Nucleus accumbens (tissue), 56 donors: ENCODE data around the gene SEC14L6.
A peak's percentile ranks its signal among the peaks of the same experiment; 100 is the strongest.

Experiments
- DNase-seq, 56 donors: peaks; one replicate each; lab custom pipeline; 2025; lab: John Stamatoyannopoulos, UW

Gene SEC14L6

DNA sequence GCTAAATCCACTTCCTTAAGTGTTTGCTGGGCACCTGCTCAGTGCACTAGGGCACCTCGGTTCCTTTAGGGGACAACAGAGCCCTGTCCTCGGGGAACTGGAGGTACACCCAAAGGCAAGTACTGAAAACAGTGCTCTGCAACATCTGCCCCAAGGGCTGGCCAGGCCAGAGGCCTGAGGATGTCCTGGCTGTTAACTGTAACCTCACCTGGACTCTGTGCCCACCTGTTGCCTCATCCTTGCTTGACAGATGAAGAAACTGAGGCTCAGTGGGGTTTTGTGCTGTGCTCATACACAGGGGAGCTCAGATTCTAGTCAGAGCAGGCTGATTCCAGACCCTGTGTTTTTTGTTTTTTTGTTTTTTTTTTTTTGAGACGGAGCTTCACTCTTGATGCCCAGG lies 43.6 kb downstream of the SEC14L6 start:
- DNase-seq = no peak

DNA sequence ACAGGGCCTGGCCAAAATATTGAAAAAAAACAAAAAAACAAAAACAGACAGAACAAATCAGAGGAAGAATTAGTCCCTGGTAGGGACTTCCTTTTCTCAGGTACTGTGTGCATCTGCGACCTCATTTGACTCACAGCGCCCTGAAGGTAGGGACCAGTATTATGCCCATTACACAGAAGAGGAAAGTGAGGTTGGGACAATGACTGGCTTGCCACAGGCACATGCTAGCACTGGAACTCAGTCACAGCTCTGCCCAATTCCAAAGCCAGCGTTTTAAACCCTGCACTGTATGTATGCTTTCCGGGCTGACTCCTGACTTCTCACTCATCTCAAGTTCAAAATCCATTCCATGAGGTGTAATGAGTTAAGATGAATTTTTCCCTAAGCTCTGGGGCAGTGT lies 44.4 kb downstream of the SEC14L6 start:
- DNase-seq = no peak

DNA sequence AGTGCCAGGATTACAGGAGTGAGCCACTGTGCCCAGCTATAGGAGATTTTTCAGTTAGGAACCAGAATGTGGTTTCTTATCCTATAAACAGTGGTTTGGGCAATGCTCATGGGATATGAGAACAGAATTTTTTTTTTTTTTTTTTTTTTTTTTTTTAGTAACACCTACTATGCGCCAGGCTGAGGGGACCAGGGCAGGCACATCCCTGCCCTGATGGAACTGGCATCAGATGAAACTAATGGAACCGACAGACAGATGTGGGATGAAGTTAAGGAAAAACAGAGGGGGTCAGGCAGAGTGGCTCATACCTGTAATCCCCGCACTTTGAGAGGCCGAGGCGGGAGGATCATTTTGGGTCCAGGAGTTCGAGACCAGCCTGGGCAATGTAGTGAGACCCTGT lies 45.9 kb downstream of the SEC14L6 start:
- no peak for DNase-seq

GRCh38 chr22:30497466-30498150 lies 48.9 kb downstream of the SEC14L6 start:
- no peak for DNase-seq

DNA sequence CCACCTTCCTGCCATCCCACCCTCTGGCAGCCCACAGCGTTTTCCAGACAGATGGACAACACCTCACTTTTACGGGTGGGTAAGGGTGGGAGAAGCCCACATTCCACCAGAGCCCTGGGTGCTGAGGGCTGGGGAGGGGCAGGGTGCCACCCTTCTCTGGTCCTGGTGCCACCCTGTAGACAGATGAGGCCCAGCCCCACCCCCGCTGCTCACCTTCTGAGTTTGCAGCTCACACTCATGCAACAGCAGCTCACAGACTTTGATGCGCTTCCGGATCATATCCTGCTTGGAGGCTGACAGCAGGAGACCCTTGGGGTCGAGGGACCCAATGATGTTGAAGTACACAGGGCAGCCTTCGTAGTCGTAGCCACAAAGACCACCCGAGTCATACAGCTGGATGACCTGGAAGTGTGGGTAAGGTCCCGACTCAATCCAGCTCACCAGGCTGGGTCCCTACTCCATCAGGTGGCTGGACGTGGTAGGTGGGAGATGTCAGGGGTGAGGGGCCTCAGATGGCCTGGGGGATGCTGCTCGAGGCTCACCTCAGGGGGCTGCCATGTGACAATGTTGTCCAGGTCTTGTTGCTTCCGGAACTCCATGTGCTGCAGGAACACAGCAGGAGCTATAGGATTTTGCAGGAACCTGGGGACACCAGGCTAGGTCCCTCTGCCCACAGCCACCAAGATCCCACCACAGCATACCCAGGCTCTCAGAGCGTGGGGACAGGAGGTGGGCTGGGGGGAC lies 51.3 kb downstream of the SEC14L6 start:
- DNase-seq = no peak

GRCh38 chr22:30492144-30492543 lies 54.4 kb downstream of the SEC14L6 start:
- DNase-seq = no peak

- DNase-seq = no peak
Measured at GRCh38 chr22:30491381-30491780, 55.2 kb downstream of the SEC14L6 start.

DNA sequence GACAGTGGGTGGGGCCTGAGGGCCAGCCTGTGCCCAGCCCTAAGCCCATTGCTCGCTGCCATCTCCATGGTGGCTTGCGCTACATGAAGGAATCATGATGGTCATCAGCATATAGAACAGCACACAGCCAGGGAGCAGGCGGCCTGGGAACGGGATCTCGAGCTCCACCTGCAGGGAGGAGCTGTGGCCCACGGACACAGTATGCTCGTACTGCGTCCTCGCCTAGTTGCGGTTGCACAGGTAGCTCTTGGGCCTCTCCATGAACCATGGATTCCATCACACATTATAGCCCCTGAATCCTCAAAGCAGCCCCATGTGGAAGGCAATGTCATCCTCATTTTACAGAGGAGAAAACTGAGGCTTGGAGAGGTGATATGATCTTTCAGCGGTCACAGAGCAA lies 56.1 kb downstream of the SEC14L6 start:
- DNase-seq = no peak

GRCh38 chr22:30488121-30488520 lies 58.4 kb downstream of the SEC14L6 start:
- DNase-seq = peak in 2 of 56 donors; percentile 1 to 3

- DNase-seq = no peak
Measured at GRCh38 chr22:30486661-30487115, 59.9 kb downstream of the SEC14L6 start.

GRCh38 chr22:30486118-30486517 lies 60.4 kb downstream of the SEC14L6 start:
- no peak for DNase-seq

- DNase-seq = peak in 45 of 56 donors; percentile 4 to 75 (median 32)
Measured at GRCh38 chr22:30485362-30485988, 61.1 kb downstream of the SEC14L6 start.

DNA sequence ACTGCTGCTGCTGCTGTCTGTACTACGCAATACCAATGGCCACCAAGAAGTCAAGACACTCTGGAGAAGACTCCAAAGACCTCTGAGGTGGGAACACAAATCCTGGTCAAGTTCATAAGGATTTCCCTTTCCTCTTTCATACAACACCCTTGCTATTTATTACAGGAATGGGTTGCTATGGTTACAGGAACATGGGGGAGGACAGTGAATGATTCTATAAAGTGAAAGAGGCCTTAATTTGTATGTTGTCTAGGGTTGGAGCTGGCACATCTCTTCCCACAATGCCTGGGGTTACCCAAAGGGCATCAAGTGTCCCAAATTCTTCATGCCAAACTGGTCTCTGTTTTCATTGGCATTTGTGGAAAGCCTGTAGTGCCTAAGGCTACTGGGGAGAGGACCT lies 63.4 kb downstream of the SEC14L6 start:
- DNase-seq = peak in 3 of 56 donors; percentile 1 to 4 (median 2)

- DNase-seq = peak in 27 of 56 donors; percentile 1 to 72 (median 23)
Measured at GRCh38 chr22:30481711-30482110, 64.8 kb downstream of the SEC14L6 start.

DNA sequence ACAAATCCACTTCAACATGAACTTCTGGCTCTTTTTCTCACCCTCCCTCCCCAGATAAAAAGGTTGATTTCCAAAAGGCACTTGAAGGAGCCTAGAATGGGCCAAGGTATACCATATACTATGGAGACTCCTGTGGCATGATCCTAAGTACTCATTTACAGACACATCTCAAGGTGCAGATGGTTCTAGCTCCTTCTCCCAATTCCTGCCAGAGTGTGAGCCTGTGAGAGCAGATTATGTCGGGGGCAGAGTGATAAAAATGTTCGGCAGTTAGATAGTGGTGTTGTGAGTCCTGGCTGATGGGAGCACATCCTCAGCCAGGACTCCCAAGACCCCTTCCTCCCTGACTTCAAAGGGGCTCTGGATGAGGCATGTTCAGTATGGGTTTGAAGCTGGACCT lies 66.6 kb downstream of the SEC14L6 start:
- no peak for DNase-seq

GRCh38 chr22:30474683-30475424 lies 71.7 kb downstream of the SEC14L6 start:
- DNase-seq = no peak

- no peak for DNase-seq
Measured at GRCh38 chr22:30474121-30474520, 72.4 kb downstream of the SEC14L6 start.

- DNase-seq = no peak
Measured at GRCh38 chr22:30472994-30473720, 73.4 kb downstream of the SEC14L6 start.
